HG03039 (cell line): Measurements from ENCODE around the gene C10orf95.
"Not testable (repeated sequence)": the region's sequence is repeated elsewhere in the genome, so short reads cannot be mapped to it uniquely, and the experiment has no call there.

ENCODE experiments used
- ATAC-seq: cut with Tn5 transposase; IDR thresholded peaks from one replicate; pipeline ENCODE4 v1.9.1; 2021; ENCODE audit warnings: mild to moderate bottlenecking, moderate library complexity; ENCODE audit not compliant: unreplicated experiment

Gene C10orf95, protein sequence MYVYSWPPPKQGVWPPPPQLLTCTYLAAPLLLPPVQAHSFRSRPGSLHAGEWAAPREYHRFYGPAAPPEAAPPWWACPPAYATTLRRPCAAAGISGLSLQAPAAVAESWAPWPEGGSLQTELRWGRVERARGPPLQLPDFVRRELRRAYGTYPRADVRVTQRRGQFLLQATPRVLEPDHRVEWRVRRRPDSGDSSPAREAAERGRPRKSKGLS

DNA sequence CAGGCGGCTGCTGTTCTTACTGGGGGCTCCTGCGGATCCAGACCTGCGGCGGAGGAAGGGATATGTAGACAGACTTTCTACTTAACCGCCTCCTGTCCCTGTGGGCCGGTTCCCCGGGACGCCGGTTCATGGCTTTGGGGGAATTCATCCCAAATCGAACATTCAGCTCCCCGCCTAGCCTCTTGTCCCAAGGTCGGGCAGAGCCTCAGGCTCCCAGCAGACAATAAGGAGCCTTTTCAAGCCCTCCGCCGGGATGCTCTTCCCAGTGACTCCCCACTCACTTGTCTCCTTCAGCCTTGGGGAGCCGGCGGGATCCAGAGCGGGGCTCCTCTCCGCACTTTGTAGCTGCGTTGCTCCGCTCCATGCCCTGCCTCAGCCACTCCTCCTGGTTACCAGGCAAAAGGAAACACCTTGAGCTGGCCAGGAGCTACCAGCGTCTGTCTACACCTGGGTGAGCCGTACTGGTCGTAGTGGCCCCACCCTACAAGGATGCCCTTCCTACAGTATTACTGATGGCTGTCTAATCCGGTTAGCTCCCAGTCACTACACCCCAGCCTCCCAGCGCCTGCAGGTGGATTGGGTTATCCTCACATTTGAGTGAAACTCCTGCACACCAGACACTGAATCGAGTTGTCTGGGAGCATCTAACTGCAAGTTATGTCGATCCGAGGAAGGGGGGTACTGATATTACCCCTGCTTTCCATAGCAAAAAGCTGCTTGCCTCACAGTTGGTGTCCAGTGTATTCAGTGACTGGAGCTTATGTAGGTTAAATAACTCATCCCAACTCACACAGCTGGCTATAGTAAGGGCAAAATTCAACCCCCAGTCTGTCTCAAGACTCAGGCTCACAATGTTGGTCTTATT is at the start of gene C10orf95:
C10orf95 (minus strand) TSS at position 439 of the 865 bp plus-strand sequence. CDS start 450 bp downstream, outside the sequence.
- no peak for ATAC-seq

DNA sequence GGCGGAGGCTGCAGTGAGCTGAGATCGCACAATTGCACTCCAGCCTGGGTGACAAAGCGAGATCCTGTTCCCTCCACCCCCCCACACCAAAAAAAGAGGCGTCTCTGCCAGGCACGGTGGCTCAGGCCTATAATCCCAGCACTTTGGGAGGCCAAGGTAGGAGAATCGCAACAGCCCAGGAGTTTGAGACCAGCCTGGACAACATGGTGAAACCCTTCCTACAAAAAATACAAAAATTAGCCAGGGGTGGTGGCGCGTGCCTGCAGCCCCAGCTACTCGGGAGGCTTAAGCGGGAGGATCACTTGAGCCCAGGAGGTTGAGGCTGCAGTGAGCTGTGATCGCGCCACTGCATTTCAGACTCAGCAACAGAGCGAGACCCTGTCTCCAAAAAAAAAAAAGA is 49.3 kb upstream of the C10orf95 start:
- ATAC-seq, result not testable (repeated sequence)

DNA sequence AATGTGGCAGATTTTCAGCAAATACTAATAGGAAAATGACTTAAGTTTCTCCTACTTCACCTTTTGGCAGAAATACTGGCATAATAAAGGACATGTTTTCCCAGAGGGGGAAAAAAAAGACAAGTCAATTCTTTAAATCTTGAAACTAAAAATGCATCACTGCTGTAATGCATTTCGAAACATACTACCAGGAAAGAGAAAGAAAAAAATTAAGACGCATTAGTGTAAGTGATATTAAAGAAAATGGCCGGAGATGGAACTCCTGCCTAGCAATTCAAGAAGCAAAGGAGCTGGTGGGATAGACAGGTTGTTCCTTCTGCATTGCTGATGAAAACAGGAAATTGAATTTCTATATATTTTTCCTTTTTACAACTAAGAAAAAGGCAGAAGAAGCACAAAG is 48.0 kb upstream of the C10orf95 start:
- no peak for ATAC-seq

DNA sequence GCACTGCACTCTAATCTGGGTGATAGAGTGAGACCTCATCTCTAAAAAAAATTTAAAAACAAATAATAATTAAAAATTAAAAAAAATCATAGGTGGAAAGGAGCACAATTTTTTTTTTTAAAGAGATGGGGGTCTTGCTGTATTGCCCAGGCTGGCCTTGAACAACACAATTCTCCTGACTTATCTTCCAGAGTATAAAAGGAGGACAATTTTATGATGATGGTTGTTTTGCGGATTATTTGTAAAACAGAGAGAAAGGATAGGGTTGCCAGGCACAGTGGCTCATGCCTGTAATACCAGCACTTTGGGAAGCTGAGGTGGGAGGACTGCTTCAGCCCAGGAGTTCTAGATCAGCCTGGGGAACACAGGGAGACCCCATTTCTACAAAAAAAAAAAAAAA is 46.2 kb upstream of the C10orf95 start:
- ATAC-seq, result no peak

DNA sequence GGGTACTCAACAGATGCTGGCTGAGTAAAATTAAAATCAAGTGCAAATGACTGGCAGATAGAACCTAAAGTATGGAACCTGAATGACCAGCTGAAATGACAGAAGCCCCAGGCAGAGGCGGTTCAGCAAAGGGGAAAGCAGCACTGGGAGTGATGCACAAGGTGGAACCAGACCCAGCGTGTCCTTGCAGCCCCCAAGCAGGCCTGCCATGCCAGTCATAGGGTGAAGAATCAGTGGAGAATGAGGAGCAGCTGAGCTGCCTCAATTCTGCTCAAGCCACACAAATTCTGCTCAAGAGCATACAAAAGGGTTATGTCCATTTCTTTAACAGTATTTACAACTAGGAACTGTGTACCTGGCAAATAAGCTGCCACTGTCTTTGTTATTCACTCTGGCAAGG is 42.4 kb upstream of the C10orf95 start:
- ATAC-seq, result no peak

DNA sequence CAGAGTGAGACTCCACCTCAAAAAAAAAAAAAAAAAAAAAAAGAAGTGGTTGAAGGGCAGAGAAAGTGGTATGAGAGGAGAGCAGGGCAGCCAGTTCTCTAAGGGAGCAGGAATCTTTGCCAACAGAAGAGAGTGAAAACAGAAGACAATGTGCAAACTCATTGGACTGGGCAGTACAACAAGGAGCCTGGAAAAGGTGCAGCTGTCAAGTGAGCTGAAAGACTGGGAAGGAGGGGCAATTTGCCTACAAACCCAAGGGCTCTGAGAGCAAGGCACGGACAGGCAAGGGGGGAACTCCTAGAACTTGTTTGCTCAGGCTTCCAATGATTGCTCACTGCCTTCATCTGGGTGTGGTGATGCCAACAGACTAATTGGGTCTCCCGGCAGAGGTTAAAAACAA is 41.6 kb upstream of the C10orf95 start:
- no peak for ATAC-seq

DNA sequence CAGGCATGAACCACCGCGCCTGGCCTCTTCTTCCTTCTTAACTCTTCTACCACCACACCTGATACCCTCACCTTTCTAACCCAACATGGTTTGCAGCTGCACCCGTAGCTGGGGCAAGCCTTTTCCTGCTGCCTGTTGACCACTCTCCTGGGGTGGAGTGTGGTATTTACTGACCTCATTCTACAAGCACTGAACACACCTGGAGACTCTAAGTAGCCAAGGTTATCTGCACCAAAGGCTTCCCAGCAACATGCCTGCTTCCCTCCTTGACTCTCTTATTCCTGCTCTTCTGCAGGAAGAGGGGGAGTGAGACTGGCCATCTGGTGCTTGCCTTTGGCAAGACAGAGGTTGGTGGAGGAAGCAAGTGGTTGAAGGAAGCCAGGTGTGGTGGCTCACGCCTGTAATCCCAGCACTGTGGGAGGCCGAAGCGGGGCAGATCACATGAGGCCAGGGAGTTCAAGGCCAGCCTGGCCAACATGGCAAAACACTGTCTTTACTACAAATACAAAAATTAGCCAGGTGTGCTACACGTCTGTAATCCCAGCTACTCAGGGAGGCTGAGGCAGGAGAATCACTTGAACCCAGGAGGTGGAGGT is 41.1 kb upstream of the C10orf95 start:
- ATAC-seq, result no peak

DNA sequence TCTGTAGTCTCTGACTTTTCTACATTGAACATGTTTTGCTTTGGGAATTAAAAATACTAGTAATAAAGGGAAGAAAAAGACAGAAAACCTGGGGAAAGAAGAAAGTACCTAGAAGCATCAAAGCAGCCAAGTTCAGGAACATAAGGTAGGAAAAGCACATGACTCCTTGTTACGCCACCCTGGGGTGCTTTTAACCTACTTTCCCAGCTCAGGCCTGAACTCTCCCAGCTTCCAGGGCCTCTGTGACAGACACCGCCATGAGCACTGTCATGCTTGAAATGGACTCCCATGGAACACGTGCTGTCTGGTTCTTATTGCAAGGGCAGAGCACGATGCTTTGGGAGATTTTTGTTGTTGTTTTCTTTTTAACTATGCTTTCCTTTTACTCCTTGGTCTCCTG is 39.8 kb upstream of the C10orf95 start:
- ATAC-seq, result no peak

DNA sequence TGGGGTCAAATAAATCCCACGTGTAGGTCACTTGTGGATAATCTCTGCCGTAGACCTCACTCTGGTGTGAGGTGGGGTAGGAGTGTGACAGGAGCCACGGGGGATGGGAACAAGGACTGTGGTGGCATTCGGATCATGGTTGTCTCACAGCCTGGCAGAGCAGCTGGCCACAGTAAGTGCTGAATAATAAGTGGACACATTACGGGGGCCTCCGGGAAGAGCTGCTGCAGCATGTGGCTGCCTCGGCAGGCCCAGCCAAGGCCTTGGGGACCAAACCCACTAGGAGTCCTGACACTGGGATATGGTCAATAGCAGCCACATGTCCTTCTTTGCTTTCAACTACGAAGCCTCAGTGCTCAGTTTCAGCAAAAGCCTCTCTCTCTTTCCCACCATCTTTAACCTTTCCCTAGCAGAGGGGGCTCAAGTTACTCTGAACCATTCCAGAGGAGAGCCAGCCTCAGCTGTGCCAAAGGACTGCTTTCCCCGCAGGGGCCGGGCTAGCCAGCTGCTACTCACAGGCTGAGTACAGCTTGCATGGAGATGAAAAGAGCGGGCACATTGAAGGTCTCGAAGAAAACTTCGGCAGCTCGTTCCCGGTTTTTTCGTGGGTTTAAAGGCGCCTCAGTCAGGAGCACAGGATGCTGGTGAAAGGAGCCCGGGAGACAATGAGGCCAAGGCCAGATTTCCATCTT is 33.9 kb upstream of the C10orf95 start:
- ATAC-seq, result no peak

DNA sequence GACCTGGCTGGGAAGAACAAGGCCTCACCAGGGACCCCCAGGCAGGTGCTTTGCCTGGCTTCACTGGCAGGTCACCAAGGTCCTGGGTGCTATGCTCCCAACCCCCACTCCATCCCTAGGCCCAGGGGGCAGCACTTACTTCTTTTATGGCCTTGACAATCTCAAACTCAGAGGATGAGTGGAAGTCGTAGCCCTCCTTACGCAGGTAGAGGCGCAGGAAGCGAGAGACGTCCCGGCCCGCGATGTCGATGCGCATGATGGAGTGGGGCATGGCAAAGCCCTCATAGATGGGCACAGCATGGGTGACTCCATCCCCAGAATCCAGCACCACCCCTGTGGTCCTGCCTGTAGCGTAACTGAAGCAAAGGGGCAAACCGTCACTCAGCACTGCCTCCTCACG is 32.7 kb upstream of the C10orf95 start:
- no peak for ATAC-seq

DNA sequence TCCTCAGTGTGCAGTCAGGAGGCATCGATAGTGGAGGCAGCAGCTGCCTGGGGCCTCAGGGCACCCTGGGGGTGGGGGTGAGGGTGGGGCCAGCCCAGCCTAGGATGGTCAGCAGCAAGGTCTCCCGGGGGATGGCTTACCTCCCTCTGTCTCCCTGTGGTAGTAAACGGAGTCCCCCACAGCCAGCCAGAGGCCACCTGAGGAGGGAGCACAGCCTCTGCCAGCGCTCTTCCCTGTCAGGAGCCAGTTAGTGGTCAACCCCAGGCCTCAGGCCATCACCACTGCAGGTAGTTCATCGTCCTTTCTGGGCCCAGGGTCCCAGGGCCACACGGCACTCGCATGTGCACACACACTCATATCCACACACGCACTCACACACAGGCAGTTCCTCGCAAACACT is 29.1 kb upstream of the C10orf95 start:
- no peak for ATAC-seq

DNA sequence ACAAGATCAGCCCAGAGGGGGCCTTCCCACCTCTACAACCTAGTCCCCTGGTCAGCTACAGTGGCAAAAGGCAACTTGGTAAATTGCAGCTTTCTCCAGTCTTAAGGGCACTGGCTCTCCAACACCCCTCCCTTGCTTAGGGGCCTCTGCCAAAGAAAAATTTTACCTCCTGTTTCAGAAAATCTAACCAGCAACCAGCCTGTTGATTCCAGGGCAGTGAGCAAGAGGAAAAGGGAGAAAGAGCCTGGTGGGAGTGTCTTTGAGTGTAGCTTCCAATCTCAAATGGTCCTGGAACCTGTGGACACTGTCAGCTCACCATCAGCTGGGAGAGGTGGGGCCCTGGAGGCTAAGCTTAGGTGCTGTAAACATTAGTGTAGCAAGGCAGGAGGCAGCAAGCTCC is 28.3 kb upstream of the C10orf95 start:
- ATAC-seq, result no peak

DNA sequence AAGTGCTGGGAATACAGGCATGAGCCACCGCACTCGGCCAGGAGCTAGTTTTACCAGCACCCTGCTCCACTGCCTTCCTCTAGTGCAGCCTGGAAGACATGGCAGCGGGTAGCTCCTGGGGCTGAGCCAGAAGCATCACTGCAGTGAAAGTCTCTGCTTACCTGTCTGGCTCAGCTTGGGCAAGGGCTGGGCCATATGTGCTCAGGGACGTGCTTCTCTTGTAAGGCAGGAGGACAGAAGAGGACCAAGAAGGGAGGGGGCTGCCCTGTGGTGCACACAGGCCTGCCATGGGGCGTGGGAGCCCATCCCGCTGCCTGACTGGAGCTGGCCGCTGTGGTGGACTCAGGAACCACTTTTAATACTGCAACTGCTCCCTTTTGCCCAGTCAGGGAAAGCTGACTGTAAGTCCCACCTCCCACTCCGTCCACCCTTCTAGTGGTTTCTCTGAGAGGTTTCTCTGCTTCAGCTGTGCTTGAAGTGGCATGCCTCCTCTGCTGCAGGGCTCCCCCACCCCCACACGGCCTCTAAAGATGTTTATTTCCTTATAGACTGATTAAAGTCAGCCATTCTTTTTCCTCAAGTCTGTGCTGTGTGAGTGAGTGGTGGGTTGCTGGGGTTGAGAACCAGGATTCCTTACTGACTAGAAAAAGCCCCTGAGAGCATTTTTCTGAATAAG is 25.3 kb upstream of the C10orf95 start:
- no peak for ATAC-seq

DNA sequence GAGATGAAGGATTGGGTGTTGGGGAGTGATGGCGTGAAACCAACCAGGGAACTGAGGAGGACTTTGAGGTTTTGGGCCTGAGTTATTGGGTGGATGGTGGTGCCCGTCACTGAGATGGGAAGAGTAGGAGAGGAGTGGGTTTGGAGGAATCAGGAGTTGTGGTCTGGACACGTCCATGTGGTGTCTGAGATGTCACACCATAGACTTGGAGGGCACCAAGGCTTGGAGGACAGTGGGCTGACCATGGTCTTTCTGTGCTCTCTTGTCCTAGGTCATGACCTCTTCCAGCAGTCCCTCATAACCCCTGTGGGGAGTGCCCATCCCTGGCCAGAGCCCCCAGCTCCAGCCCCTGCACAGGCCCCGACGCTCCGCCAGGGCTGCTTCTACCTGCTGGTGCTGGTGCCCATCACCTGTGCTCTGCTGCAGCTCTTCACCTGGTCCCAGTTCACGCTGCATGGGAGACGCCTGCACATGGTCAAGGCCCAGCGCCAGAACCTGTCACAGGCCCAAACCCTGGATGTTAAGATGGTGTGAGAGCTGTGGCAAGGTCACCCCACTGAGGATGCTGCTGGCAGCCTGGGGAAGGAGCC is 24.2 kb upstream of the C10orf95 start:
- no peak for ATAC-seq

DNA sequence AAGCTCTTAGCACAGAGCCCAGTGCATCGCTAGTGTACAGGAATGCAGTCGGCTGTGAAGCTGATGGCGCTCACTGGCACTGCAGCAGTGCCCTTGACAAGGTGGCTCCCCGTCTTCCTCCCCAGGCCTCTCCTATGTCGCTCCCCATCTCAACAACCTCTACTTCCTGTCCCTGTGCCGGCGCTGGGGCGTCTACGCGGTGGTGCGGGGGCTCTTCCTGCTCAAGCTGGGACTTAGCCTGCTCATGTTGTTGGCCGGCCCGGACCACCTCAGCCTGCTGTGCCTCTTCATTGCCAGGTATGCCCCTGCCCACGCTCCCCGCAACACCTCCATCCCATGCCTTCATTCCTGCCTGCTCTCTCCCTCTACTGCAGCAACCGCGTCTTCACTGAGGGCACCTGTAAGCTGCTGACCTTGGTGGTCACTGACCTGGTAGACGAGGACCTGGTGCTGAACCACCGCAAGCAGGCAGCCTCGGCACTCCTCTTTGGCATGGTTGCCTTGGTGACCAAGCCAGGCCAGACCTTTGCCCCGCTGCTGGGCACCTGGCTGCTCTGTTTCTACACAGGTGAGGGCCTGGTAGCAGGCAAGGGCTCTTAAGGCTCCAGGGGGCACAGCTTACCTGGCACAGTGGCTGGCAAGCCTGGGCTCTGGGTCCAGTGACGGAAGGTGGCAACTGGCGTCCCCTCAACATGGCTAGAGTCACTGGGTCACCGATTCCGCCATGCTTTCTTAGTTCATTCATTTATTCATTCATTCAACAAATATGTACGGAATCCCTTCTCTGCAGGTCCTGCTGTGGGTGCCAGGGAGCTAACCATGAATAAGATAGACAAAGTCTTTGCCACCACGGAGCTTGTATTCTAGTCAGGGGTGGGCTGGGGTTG is 22.3 kb upstream of the C10orf95 start:
- ATAC-seq, result no peak

DNA sequence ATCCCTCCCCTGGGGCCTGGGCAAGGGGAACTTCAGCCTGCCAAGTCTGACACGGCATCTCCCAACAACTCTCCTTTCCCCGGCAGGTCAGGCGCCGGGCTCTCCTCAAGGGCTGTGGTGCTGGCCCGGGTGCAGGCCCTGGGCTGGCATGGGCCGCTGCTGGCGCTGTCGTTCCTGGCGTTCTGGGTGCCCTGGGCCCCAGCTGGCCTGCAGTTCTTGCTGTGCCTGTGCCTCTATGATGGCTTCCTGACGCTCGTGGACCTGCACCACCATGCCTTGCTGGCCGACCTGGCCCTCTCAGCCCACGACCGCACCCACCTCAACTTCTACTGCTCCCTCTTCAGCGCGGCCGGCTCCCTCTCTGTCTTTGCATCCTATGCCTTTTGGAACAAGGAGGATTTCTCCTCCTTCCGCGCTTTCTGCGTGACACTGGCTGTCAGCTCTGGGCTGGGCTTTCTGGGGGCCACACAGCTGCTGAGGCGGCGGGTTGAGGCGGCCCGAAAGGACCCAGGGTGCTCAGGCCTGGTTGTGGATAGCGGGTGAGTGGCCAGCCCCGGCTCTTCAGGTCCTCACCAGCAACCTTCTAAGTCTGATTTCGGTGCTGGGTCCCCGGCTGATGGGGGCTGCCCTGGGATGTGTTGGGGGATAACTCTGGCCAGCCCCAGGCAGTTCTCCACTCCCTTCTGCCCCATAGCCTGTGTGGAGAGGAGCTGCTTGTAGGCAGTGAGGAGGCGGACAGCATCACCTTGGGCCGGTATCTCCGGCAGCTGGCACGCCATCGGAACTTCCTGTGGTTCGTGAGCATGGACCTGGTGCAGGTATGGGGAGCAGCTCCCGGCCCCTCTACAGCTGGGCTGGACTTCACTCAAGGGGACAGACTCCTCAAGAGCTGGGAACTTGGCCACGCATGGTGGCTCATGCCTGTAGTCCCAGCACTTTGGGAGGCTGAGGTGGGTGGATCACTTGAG is 19.5 kb upstream of the C10orf95 start:
- ATAC-seq, result no peak

DNA sequence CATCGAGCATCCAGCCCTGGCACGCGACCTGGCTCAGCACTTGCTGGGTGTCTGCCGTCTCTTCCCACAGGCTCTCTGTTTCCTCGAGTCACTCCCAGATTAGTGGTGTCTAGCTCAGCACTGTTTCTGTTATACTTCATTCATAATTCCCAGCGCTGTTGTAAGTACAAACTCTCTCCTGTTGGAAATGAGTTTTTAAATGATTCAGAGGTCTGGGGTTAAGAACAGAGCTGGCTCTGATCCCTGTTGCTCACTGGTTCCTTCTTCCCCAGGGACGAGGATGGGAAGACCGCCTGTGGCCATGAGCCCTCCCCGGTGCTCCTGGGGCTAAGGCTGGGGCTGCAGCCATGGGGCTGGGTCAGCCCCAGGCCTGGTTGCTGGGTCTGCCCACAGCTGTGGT is 17.3 kb upstream of the C10orf95 start:
- ATAC-seq, result no peak

DNA sequence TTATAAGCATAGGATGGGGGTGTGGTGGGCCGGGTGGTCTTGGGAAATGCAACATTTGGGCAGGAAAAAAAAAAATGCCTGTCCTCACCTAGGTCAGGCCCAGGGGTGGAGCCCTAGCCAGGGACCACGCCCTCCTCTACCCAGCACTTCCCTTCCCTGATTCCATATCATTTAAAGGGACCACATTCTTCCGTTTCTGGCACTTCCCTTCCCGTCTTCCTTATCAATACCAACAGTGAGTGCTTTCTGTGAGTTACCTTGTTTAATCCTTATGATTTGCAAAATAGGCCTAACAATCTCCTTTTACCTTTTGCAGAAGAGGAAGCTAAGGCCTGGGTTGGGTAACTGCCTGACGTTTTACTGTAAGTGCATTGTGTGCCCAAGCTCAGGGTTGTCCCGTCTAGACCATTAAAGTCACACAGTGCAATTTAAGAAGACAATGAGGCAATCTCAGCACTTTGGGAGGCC is 16.7 kb upstream of the C10orf95 start:
- ATAC-seq, result no peak
